H1 (cell line): ENCODE data around the gene TEDC1. TPM values are rescaled to one million over a fixed set of nuclear protein-coding genes. Genes with fewer than 3 reads are reported as not detected.

Experiments
- CTCF ChIA-PET: fragments of 300-600 bp; sonication (Branson Sonifier 250); formaldehyde crosslinking; loops from one replicate; lab custom pipeline; 2021; ENCODE audit not compliant: partially characterized antibody; lab: Charles Lee
- POLR2A ChIA-PET: fragments of 300-600 bp; sonication (Branson Sonifier 250); formaldehyde crosslinking; loops from one replicate; lab custom pipeline; 2021; ENCODE audit warnings: inconsistent platforms; ENCODE audit not compliant: partially characterized antibody; lab: Charles Lee
- DNase-seq, 2 experiments: peaks; one replicate each; pipeline versions ENCODE4 v3.0.0 to v3.0.0-alpha.2; 2010 to 2022; ENCODE audit warnings: low spot score in 2 of 2, low read depth in 1 of 2, mixed read lengths in 1 of 2
- FAIRE-seq: peaks from 2 replicates; lab custom pipeline; 2011; peaks lifted over from hg19 to GRCh38; lab: Jason Lieb, UNC
- H2AFZ ChIP-seq: 2 replicates; pipeline ENCODE4 v1.8.1; 2012; ENCODE audit warnings: low read length, inconsistent platforms
- H2AK5ac ChIP-seq: 2 replicates; pipeline ENCODE4 v1.6.1; 2013; ENCODE audit warnings: low read depth, low read length
- H2BK120ac ChIP-seq: replicated peaks from 2 replicates; pipeline ENCODE3; 2013; ENCODE audit warnings: low read depth, low read length, inconsistent platforms
- H2BK12ac ChIP-seq: 2 replicates; pipeline ENCODE4 v1.6.1; 2013; ENCODE audit warnings: low read depth, low read length
- H2BK15ac ChIP-seq: 2 replicates; pipeline ENCODE4 v1.6.1; 2013; ENCODE audit warnings: low read length
- H2BK20ac ChIP-seq: 2 replicates; pipeline ENCODE4 v1.6.1; 2013; ENCODE audit warnings: low read length
- H2BK5ac ChIP-seq: 2 replicates; pipeline ENCODE4 v1.6.1; 2013; ENCODE audit warnings: low read depth, low read length
- H3K14ac ChIP-seq: 2 replicates; pipeline ENCODE4 v1.6.1; 2013; ENCODE audit warnings: inconsistent platforms; ENCODE audit not compliant: insufficient read length
- H3K18ac ChIP-seq: 2 replicates; pipeline ENCODE4 v1.6.1; 2013; ENCODE audit warnings: low read length; ENCODE audit errors: extremely low read depth
- H3K23ac ChIP-seq: 2 replicates; pipeline ENCODE4 v1.6.1; 2013; ENCODE audit warnings: inconsistent platforms; ENCODE audit not compliant: insufficient read length
- H3K23me2 ChIP-seq: 2 replicates; pipeline ENCODE4 v1.6.1; 2013; ENCODE audit warnings: low read depth, low read length
- H3K27ac ChIP-seq: 2 replicates; pipeline ENCODE4 v1.6.1; 2011; ENCODE audit warnings: low read depth, low read length, inconsistent platforms
- H3K27me3 ChIP-seq, 4 experiments: replicated peaks in 1 of 4; 1 replicate in 1 of 4; 2 replicates in 3 of 4; pipeline versions ENCODE4 v1.6.1 to v1.8.1; 2011 to 2013; ENCODE audit warnings: low read length in 3 of 4, mild to moderate bottlenecking in 3 of 4, inconsistent platforms in 2 of 4, mixed read lengths in 2 of 4, moderate library complexity in 1 of 4; ENCODE audit not compliant: control insufficient read depth in 3 of 4, insufficient read depth in 3 of 4; ENCODE audit errors: extremely low read depth in 1 of 4
- H3K36me3 ChIP-seq, 4 experiments: 2 replicates each; pipeline versions ENCODE4 v1.6.1 to v1.8.1; 2011 to 2013; ENCODE audit warnings: mild to moderate bottlenecking in 4 of 4, low read length in 3 of 4, moderate library complexity in 2 of 4, control low read depth in 1 of 4, inconsistent platforms in 1 of 4; ENCODE audit not compliant: insufficient read depth in 4 of 4, control insufficient read depth in 2 of 4
- H3K4ac ChIP-seq: replicated peaks from 2 replicates; pipeline ENCODE3; 2013; ENCODE audit warnings: low read length, low read depth, mixed read lengths, inconsistent platforms; ENCODE audit not compliant: insufficient read length
- H3K4me1 ChIP-seq, 4 experiments: replicated peaks in 1 of 4; 1 replicate in 1 of 4; 2 replicates in 3 of 4; pipeline versions ENCODE4 v1.6.1 to v1.8.1; 2011 to 2013; ENCODE audit warnings: low read length in 3 of 4, inconsistent platforms in 2 of 4, mixed read lengths in 1 of 4; ENCODE audit not compliant: insufficient read depth in 4 of 4, control insufficient read depth in 3 of 4
- H3K4me2 ChIP-seq, 2 experiments: 2 replicates each; pipeline versions ENCODE4 v1.6.1 to v1.8.1; 2011 to 2013; ENCODE audit warnings: low read depth in 2 of 2, low read length in 2 of 2, control low read depth in 1 of 2, inconsistent platforms in 1 of 2, mild to moderate bottlenecking in 1 of 2; ENCODE audit not compliant: insufficient read depth in 1 of 2
- H3K4me3 ChIP-seq, 4 experiments: fragments of 200-600, 300-600 bp in 1 of 4; sonication (generic), shearing (Covaris generic), sonication (Bioruptor Twin) in 1 of 4; 2 replicates each; pipeline versions ENCODE4 v1.5.1 to v1.8.1; 2011 to 2016; ENCODE audit warnings: low read length in 4 of 4, low read depth in 3 of 4, control low read depth in 2 of 4, inconsistent platforms in 2 of 4, mild to moderate bottlenecking in 2 of 4, mixed read lengths in 1 of 4, moderate library complexity in 1 of 4; ENCODE audit not compliant: insufficient read depth in 2 of 4; ENCODE audit errors: extremely low read depth in 1 of 4
- H3K56ac ChIP-seq: replicated peaks from 2 replicates; pipeline ENCODE3; 2013; ENCODE audit warnings: low read depth, mild to moderate bottlenecking, mixed read lengths, low read length, inconsistent platforms; ENCODE audit not compliant: insufficient read length
- H3K79me1 ChIP-seq: 2 replicates; pipeline ENCODE4 v1.6.1; 2013; ENCODE audit warnings: low read depth, low read length, control low read depth
- H3K79me2 ChIP-seq, 2 experiments: 2 replicates each; pipeline versions ENCODE4 v1.6.1 to v1.8.1; 2012 to 2013; ENCODE audit warnings: low read length in 2 of 2, mild to moderate bottlenecking in 2 of 2, inconsistent platforms in 1 of 2; ENCODE audit not compliant: insufficient read depth in 2 of 2, control insufficient read depth in 1 of 2
- H3K9ac ChIP-seq, 4 experiments: replicated peaks in 1 of 4; 1 replicate in 1 of 4; 2 replicates in 3 of 4; pipeline versions ENCODE4 v1.6.1 to v1.8.1; 2011 to 2013; ENCODE audit warnings: low read depth in 3 of 4, low read length in 3 of 4, control low read depth in 2 of 4, mild to moderate bottlenecking in 2 of 4, moderate library complexity in 2 of 4, inconsistent platforms in 1 of 4; ENCODE audit errors: extremely low read depth in 1 of 4
- H3K9me3 ChIP-seq, 2 experiments: 2 replicates each; pipeline versions ENCODE4 v1.6.1 to v1.8.1; 2012 to 2013; ENCODE audit warnings: mild to moderate bottlenecking in 2 of 2, moderate library complexity in 2 of 2, control low read depth in 1 of 2, inconsistent platforms in 1 of 2, low read depth in 1 of 2, low read length in 1 of 2, mixed read lengths in 1 of 2; ENCODE audit not compliant: insufficient read depth in 2 of 2
- H4K20me1 ChIP-seq, 2 experiments: replicated peaks in 1 of 2; 2 replicates each; pipeline versions ENCODE3 to v1.8.1; 2011 to 2013; ENCODE audit warnings: inconsistent platforms in 2 of 2, low read length in 2 of 2, mild to moderate bottlenecking in 1 of 2; ENCODE audit not compliant: insufficient read depth in 2 of 2, control insufficient read depth in 1 of 2
- H4K5ac ChIP-seq: 2 replicates; pipeline ENCODE4 v1.6.1; 2013; ENCODE audit warnings: low read length, low read depth, mixed read lengths, inconsistent platforms; ENCODE audit not compliant: insufficient read length
- H4K8ac ChIP-seq: 2 replicates; pipeline ENCODE4 v1.8.0; 2013; ENCODE audit warnings: mild to moderate bottlenecking, moderate library complexity, low read length, inconsistent platforms; ENCODE audit not compliant: insufficient read depth; ENCODE audit errors: extremely low read depth
- H4K91ac ChIP-seq: replicated peaks from 2 replicates; pipeline ENCODE3; 2013; ENCODE audit warnings: low read length, mixed read lengths, inconsistent platforms; ENCODE audit not compliant: insufficient read length
- HDAC6 ChIP-seq: IDR thresholded peaks from one replicate; pipeline ENCODE4 v1.7.1; 2012; ENCODE audit warnings: low read depth, mild to moderate bottlenecking, inconsistent platforms, low read length, moderate library complexity
- NANOG ChIP-seq: IDR thresholded peaks from 2 replicates; pipeline ENCODE4 v1.6.1; 2011; ENCODE audit warnings: low read length, low read depth, mild to moderate bottlenecking, inconsistent platforms; ENCODE audit not compliant: insufficient read depth, poor library complexity, severe bottlenecking
- RNF2 ChIP-seq: fragments of 200-900, 300-1000 bp; sonication (generic); IDR thresholded peaks from 2 replicates; pipeline ENCODE4 v1.7.1; 2016; ENCODE audit warnings: borderline replicate concordance, low read depth, mild to moderate bottlenecking, antibody characterized with exemption, low read length; ENCODE audit not compliant: poor library complexity, severe bottlenecking; ENCODE audit errors: missing control alignments
- SP1 ChIP-seq: IDR thresholded peaks from 2 replicates; pipeline ENCODE4 v1.6.1; 2011; ENCODE audit warnings: low read depth, low read length
- WGBS, 2 experiments: shearing (Covaris generic) in 1 of 2; methylation state at CpG; one replicate each; pipeline versions ENCODE4 v1.1.6 to v1.1.7; 2013 to 2015; ENCODE audit warnings: low lambda C conversion rate in 2 of 2, mixed read lengths in 2 of 2, inconsistent platforms in 1 of 2, low coverage in 1 of 2, missing lambda C conversion rate in 1 of 2; ENCODE audit not compliant: insufficient replicate concordance in 2 of 2, insufficient coverage in 1 of 2, insufficient read length in 1 of 2; ENCODE audit errors: extremely low coverage in 1 of 2, missing lambda C conversion rate in 1 of 2; 5-methylcytosine and 5-hydroxymethylcytosine counted together
- polyA plus RNA-seq, 7 experiments: library from polyadenylated mRNA; depleted of rRNA in 3 of 7; stranded (reverse) in 5 of 7; unstranded in 2 of 7; fragments of >200 nt in 5 of 7; fragments of 200-250 nt in 2 of 7; gene quantifications; 1 replicate in 5 of 7; 2 replicates in 1 of 7; 4 replicates in 1 of 7; pipeline versions ENCODE4 v1.2.1 to v1.2.3, GENCODE V29; 2011 to 2013; ENCODE audit warnings: missing spikeins in 2 of 7, mixed read lengths in 2 of 7
- total RNA-seq: library from RNA; stranded (reverse); fragmentation: NEBNext Ultra II Directional; extraction: Animal tissue kit (Norgen Biotek cat#: 25700); gene quantifications from 2 replicates; pipeline ENCODE4 v1.2.1, GENCODE V29; 2021
- TF ChIP-seq, protein P1 (sequence below): IDR thresholded peaks from 2 replicates; pipeline ENCODE4 v1.6.1; 2011; ENCODE audit warnings: low read length, improper control_type of control experiment

TEDC1 gene
- total and polyA plus RNA-seq, 2 of the 8 experiments (the other 6 are each of a cell fraction or from before 2014, with no cell fraction given): 5.6 to 14.8 TPM

DNA sequence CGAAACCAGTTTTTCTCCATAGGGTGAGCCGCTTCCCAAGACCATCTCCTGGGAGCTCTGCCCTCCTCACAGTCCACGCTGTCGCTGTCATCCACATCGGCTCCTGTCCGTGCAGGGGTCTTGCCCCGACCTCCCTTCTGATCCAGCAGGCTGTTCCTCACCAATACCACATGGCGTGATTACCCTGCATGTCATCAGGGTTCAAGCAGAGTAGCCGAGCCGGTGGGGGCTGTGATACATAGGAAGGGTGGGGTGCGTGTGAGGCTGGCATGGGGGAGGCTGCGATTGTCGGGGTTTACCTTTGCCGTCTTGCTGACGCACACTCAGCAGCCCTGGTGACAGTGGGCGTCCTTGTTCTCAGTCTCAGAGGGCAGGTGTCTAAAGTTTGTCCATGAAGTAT is 17.0 kb downstream of the TEDC1 start:
- Histone ChIP-seq H3K36me3 (no peaks in the 10 kb centered on the region), H3K23ac (no peak overlapping the region), H3K9me3 (peaks cover 0 to 10% of the 10 kb centered on the region in 2 experiments; a peak in 1 of 4 replicates), H2AK5ac (no peak overlapping the region), H4K5ac (no peak overlapping the region), H4K91ac (no peak overlapping the region), H3K23me2 (no peaks in the 10 kb centered on the region), H4K20me1 (no peaks in the 10 kb centered on the region), H3K27me3 (no peaks in the 10 kb centered on the region; a peak in 1 of 7 replicates), H3K27ac (no peak overlapping the region), H3K9ac (no peak overlapping the region), H2BK12ac (no peak overlapping the region), H2AFZ (no peak overlapping the region), H3K56ac (no peak overlapping the region), H3K79me2 (no peaks in the 10 kb centered on the region), H3K4me2 (no peak overlapping the region), H4K8ac (no peak overlapping the region), H3K4me3 (no peak overlapping the region), H3K4me1 (no peaks in the 10 kb centered on the region), H3K18ac (no peak overlapping the region), H3K4ac (no peak overlapping the region), H3K14ac (no peak overlapping the region), H2BK5ac (no peak overlapping the region), H2BK120ac (no peak overlapping the region), H2BK20ac (no peak overlapping the region), H3K79me1 (no peaks in the 10 kb centered on the region), H2BK15ac (no peak overlapping the region)
- FAIRE-seq (no peak), DNase-seq (no peak)
- POLR2A ChIA-PET: no interaction called here
- 84% methylated on average over 16 of the region's 16 CpGs; no CpG with 5 or more reads in 1 of the 2 experiments for WGBS, 2 experiments
- CTCF ChIA-PET: interaction anchor here (1.5 kb wide), 1 partner anchor 29 kb away, joined by 4 read pairs; no protein-coding TSS in a partner anchor
- no peak for TF ChIP-seq HDAC6
- no peak for TF ChIP-seq SP1
- no peak for TF ChIP-seq RNF2
- TF ChIP-seq, protein P1, sequence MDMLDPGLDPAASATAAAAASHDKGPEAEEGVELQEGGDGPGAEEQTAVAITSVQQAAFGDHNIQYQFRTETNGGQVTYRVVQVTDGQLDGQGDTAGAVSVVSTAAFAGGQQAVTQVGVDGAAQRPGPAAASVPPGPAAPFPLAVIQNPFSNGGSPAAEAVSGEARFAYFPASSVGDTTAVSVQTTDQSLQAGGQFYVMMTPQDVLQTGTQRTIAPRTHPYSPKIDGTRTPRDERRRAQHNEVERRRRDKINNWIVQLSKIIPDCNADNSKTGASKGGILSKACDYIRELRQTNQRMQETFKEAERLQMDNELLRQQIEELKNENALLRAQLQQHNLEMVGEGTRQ: no peak
- TF ChIP-seq NANOG: no peak
